GM23248 (cell line): ENCODE measurements around the gene CDH4. TPM values are rescaled to one million over a fixed set of nuclear protein-coding genes. Genes with fewer than 3 reads are reported as not detected.
A peak's percentile ranks its signal among the peaks of the same experiment; 100 is the strongest.

Source experiments
- DNase-seq: peaks from one replicate; pipeline ENCODE4 v3.0.0-alpha.2; 2015
- H2AFZ ChIP-seq: fragments of 200-600 bp; sonication (generic); 2 replicates; pipeline ENCODE4 v1.6.1; 2016; ENCODE audit warnings: antibody characterized with exemption
- H3F3A ChIP-seq: fragments of 200-600 bp; sonication (generic); 2 replicates; pipeline ENCODE4 v1.6.1; 2016; ENCODE audit warnings: mild to moderate bottlenecking, antibody characterized with exemption, mixed run types; ENCODE audit not compliant: insufficient read depth
- H3K27ac ChIP-seq: fragments of 200-600 bp; sonication (generic); 2 replicates; pipeline ENCODE4 v1.5.1; 2016; ENCODE audit warnings: mild to moderate bottlenecking
- H3K27me3 ChIP-seq: fragments of 200-600 bp; sonication (generic); replicated peaks from 2 replicates; pipeline ENCODE4 v1.6.1; 2016; ENCODE audit warnings: mild to moderate bottlenecking; ENCODE audit not compliant: insufficient read depth
- H3K36me3 ChIP-seq: fragments of 200-600 bp; sonication (generic); 2 replicates; pipeline ENCODE4 v1.6.1; 2016; ENCODE audit warnings: low read depth, mild to moderate bottlenecking
- H3K4me1 ChIP-seq: fragments of 200-600 bp; sonication (generic); 2 replicates; pipeline ENCODE4 v1.6.1; 2016; ENCODE audit warnings: mild to moderate bottlenecking; ENCODE audit not compliant: insufficient read depth
- H3K4me2 ChIP-seq: fragments of 200-600 bp; sonication (generic); one replicate; pipeline ENCODE4 v1.6.1; 2016; ENCODE audit warnings: mild to moderate bottlenecking; ENCODE audit not compliant: unreplicated experiment
- H3K4me3 ChIP-seq: fragments of 200-600 bp; sonication (generic); 2 replicates; pipeline ENCODE4 v1.5.1; 2016; ENCODE audit warnings: mild to moderate bottlenecking
- H3K79me2 ChIP-seq: fragments of 200-600 bp; sonication (generic); 2 replicates; pipeline ENCODE4 v1.6.1; 2016; ENCODE audit warnings: mild to moderate bottlenecking; ENCODE audit not compliant: insufficient read depth
- H3K9ac ChIP-seq: fragments of 200-600 bp; sonication (generic); 2 replicates; pipeline ENCODE4 v1.6.1; 2016; ENCODE audit warnings: mild to moderate bottlenecking
- H3K9me2 ChIP-seq: fragments of 200-600 bp; sonication (generic); 2 replicates; pipeline ENCODE4 v1.6.1; 2016; ENCODE audit warnings: mixed run types, mild to moderate bottlenecking, moderate library complexity; ENCODE audit not compliant: insufficient read depth
- H3K9me3 ChIP-seq: fragments of 200-600 bp; sonication (generic); one replicate; pipeline ENCODE4 v1.6.1; 2017; ENCODE audit warnings: low read depth
- H4K20me1 ChIP-seq: fragments of 200-600 bp; sonication (generic); 2 replicates; pipeline ENCODE4 v1.6.0; 2016; ENCODE audit not compliant: insufficient read depth
- EZH2 ChIP-seq: fragments of 200-600 bp; sonication (generic); IDR thresholded peaks from 2 replicates; pipeline ENCODE4 v1.6.1; 2018; ENCODE audit warnings: antibody characterized with exemption, mild to moderate bottlenecking; ENCODE audit not compliant: insufficient read depth, poor library complexity, severe bottlenecking
- EZH2phosphoT487 ChIP-seq: fragments of 200-600 bp; sonication (generic); IDR thresholded peaks from 2 replicates; pipeline ENCODE4 v1.6.1; 2018; ENCODE audit warnings: antibody characterized with exemption, moderate library complexity, mild to moderate bottlenecking, low read depth; ENCODE audit not compliant: insufficient read depth
- WGBS, 2 experiments: methylation state at CpG; one replicate each; pipeline ENCODE4 v1.1.6; 2015 to 2017; ENCODE audit warnings: low lambda C conversion rate in 2 of 2, low coverage in 1 of 2; ENCODE audit errors: missing lambda C conversion rate in 2 of 2; 5-methylcytosine and 5-hydroxymethylcytosine counted together
- in situ Hi-C: fragments of 300-500 bp; cut with MboI; formaldehyde crosslinking; loops from 2 replicates; pipeline ENCODE4 v1.15.0; 2020
- microRNA counts: library from miRNA; unstranded; fragments of <30 nt; microRNA quantifications from one replicate; lab custom pipeline; 2016
- microRNA-seq: library from miRNA; unstranded; fragments of <30 nt; microRNA quantifications from one replicate; pipeline ENCODE4, GENCODE V29; 2016; ENCODE audit warnings: borderline number of aligned reads
- polyA plus RNA-seq: library from polyadenylated mRNA; unstranded; fragments of >200 nt; fragmentation: Nextera tagmentation; extraction: Ambion mirVana; gene quantifications from 2 replicates; pipeline ENCODE4 v1.2.1, GENCODE V29; 2016
- total RNA-seq: library from RNA; depleted of rRNA; stranded (reverse); fragments of >200 nt; shearing (Covaris generic); gene quantifications from 2 replicates; pipeline ENCODE4 v1.2.3, GENCODE V29; 2014

CDH4 gene
- total and polyA plus RNA-seq, 2 experiments from 2014 or later, result 1.1 to 3.9 TPM

DNA sequence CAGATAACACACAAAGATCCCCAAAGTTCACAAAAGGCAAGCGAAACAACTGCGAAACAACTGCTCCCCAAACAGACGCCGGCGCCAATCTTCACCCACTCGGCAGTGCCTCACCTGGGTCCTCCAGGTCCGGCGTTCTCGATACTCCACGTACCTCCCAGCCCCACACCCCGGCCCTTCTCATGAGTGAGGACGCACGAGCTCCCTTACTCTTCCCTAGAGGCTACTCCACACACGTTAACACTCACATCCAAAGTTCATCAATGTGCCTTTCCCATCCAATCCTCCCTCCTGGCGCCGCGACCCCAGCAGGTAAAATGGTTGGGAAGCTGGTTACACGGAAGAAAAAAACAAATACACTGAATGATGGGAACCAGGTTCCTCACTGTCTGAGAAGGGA is 736.6 kb downstream of the CDH4 start:
- Histone ChIP-seq H3K4me3 (no peak overlapping the region), H3K36me3 (peaks cover 14% of the 10 kb centered on the region), H3F3A (no peaks in the 10 kb centered on the region), H3K27ac (no peak overlapping the region), H3K9me2 (no peaks in the 10 kb centered on the region), H3K9me3 (no peaks in the 10 kb centered on the region), H3K79me2 (no peaks in the 10 kb centered on the region), H4K20me1 (no peaks in the 10 kb centered on the region), H2AFZ (no peak overlapping the region), H3K4me1 (no peaks in the 10 kb centered on the region), H3K27me3 (no peaks in the 10 kb centered on the region), H3K4me2 (no peak overlapping the region), H3K9ac (no peak overlapping the region)
- TF ChIP-seq EZH2 (no peak), EZH2phosphoT487 (no peak)
- no peak for DNase-seq
- WGBS, 2 experiments, result 96% methylated on average over 17 to 18 of the region's 18 CpGs
- in situ Hi-C loops, result no loop called here

DNA sequence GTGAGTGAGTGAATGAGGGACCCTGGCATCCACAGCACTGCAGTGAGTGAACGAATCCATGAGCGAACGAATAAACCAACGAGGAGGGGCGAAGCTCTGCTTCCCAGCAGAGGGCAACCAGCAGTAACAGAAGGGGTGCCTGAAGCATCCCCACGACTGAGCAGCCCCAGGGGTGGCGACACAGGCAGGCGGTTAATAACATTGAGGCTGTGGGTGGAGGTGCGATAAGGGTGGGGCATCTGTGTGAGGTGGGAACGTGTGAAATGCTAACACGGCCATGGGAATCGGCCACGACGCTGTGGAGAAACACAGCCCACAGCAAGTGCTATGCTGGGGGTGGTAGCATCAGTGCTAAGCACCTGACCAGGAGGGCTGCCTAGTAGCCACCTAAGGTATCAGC is 737.7 kb downstream of the CDH4 start:
- Histone ChIP-seq H2AFZ (no peak overlapping the region), H3K27ac (no peak overlapping the region), H3K4me1 (no peaks in the 10 kb centered on the region), H4K20me1 (no peaks in the 10 kb centered on the region), H3K4me2 (no peak overlapping the region), H3K9ac (no peak overlapping the region), H3K79me2 (no peaks in the 10 kb centered on the region), H3K9me2 (no peaks in the 10 kb centered on the region), H3K36me3 (peaks cover 14% of the 10 kb centered on the region), H3K9me3 (no peaks in the 10 kb centered on the region), H3K4me3 (no peak overlapping the region), H3F3A (no peaks in the 10 kb centered on the region), H3K27me3 (no peaks in the 10 kb centered on the region)
- TF ChIP-seq EZH2 (no peak), EZH2phosphoT487 (no peak)
- 88 to 92% methylated on average over 14 of the region's 14 CpGs for WGBS, 2 experiments
- in situ Hi-C loops, result no loop called here
- DNase-seq, result no peak

MicroRNA genes within 50 kb of the gene (microRNA counts, 767-probe panel; counts per million panel counts)
- microRNA hsa-miR-1257 (lab: Ali Mortazavi, UCI), result 447 counts per million, percentile 86 among the panel's probes with 10 or more counts

Small RNA genes lying within 50 kb of the gene (microRNA-seq; reads per million reads assigned to microRNA genes)
- gene MIR1257, result not detected
